Endothelial cell of umbilical vein (primary cell): ENCODE data around the gene PGBD5.

ENCODE experiments used
- CTCF ChIP-seq, 2 donors: IDR thresholded peaks; 1 replicate in 1 of 2; 2 replicates in 1 of 2; pipeline ENCODE4 v1.5.1; 2011; ENCODE audit warnings: low read length in 2 of 2, mild to moderate bottlenecking in 2 of 2, moderate library complexity in 2 of 2, control low read depth in 1 of 2, inconsistent platforms in 1 of 2, low read depth in 1 of 2; ENCODE audit not compliant: insufficient read depth in 1 of 2; ENCODE audit errors: extremely low read depth in 1 of 2
- EZH2 ChIP-seq: IDR thresholded peaks from 2 replicates; pipeline ENCODE4 v1.6.1; 2012; ENCODE audit warnings: borderline replicate concordance, low read depth, mild to moderate bottlenecking, moderate library complexity, low read length, inconsistent platforms; ENCODE audit not compliant: severe bottlenecking
- FOS ChIP-seq: IDR thresholded peaks from 2 replicates; pipeline ENCODE4 v1.6.1; 2011; ENCODE audit warnings: mild to moderate bottlenecking, low read length, moderate library complexity, borderline replicate concordance; ENCODE audit not compliant: insufficient read depth
- JUN ChIP-seq: IDR thresholded peaks from 2 replicates; pipeline ENCODE4 v1.6.1; 2011; ENCODE audit warnings: borderline replicate concordance, low read depth; ENCODE audit not compliant: insufficient read length, insufficient read depth
- POLR2A ChIP-seq: IDR thresholded peaks from 2 replicates; pipeline ENCODE4 v1.6.1; 2012; ENCODE audit warnings: low read depth, mild to moderate bottlenecking, control low read depth, low read length
- POLR2AphosphoS5 ChIP-seq: IDR thresholded peaks from 2 replicates; pipeline ENCODE4 v1.6.1; 2012; ENCODE audit warnings: low read depth, mild to moderate bottlenecking, control low read depth, low read length, moderate library complexity; ENCODE audit not compliant: insufficient read depth
- TF ChIP-seq, protein P1 (sequence below): IDR thresholded peaks from 2 replicates; pipeline ENCODE4 v1.6.1; 2011; ENCODE audit not compliant: insufficient read depth, insufficient read length

- TF ChIP-seq FOS = no peak
- no peak for TF ChIP-seq POLR2AphosphoS5
- no peak for TF ChIP-seq CTCF (IDR thresholded peaks at IDR 0.05; ENCODE audit: extremely low read depth in 1 of 2, insufficient read depth in 1 of 2, low read depth in 1 of 2, low read length in 2 of 2)
- TF ChIP-seq POLR2A = no peak
- no peak for TF ChIP-seq EZH2
- TF ChIP-seq, protein P1, sequence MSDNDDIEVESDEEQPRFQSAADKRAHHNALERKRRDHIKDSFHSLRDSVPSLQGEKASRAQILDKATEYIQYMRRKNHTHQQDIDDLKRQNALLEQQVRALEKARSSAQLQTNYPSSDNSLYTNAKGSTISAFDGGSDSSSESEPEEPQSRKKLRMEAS = no peak
- no peak for TF ChIP-seq JUN
Measured at GRCh38 chr1:230292689-230293389, 133.3 kb downstream of the PGBD5 start.
